ENCODE measurements around the gene PREP.
A peak's percentile ranks its signal among the peaks of the same experiment; 100 is the strongest.

PREP gene

GRCh38 chr6:105258816-105259215, 144.1 kb downstream of the PREP start:
- no peak overlapping the region for H3K4me3 ChIP-seq (ENCODE audit: low read depth, low read length)
- no peaks in the 10 kb centered on the region for H3K36me3 ChIP-seq (ENCODE audit: control insufficient read depth in 2 of 2, insufficient read depth in 1 of 2, low read length in 2 of 2)
- CTCF ChIA-PET: no interaction called here
- peaks cover 19% of the 10 kb centered on the region for H3K4me1 ChIP-seq (ENCODE audit: control insufficient read depth, insufficient read depth, low read length)
- TF ChIP-seq ZNF16 (tag by site-specific recombination; IDR thresholded peaks at IDR 0.05; ENCODE audit: low read depth) (no peak), ZSCAN18 (tag by site-specific recombination; IDR thresholded peaks at IDR 0.05) (no peak), SETDB1 (IDR thresholded peaks at IDR 0.05; ENCODE audit: insufficient read length, low read length) (no peak), GLI4 (tag by site-specific recombination; IDR thresholded peaks at IDR 0.05) (no peak), ZNF837 (tag by site-specific recombination; IDR thresholded peaks at IDR 0.05) (no peak), SP2 (tag by site-specific recombination; IDR thresholded peaks at IDR 0.05) (no peak), ZNF155 (tag by site-specific recombination; IDR thresholded peaks at IDR 0.05) (no peak), ZNF280C (tag by site-specific recombination; IDR thresholded peaks at IDR 0.05) (no peak), BCL11A (tag by site-specific recombination; IDR thresholded peaks at IDR 0.05; ENCODE audit: low read depth) (no peak), ZNF239 (tag by site-specific recombination; IDR thresholded peaks at IDR 0.05) (no peak), ZNF704 (tag by site-specific recombination; IDR thresholded peaks at IDR 0.05) (no peak), ZNF394 (tag by site-specific recombination; IDR thresholded peaks at IDR 0.05; ENCODE audit: borderline replicate concordance) (no peak), ZNF121 (tag by site-specific recombination; IDR thresholded peaks at IDR 0.05) (no peak), MEIS1 (CRISPR knock-in tag; IDR thresholded peaks at IDR 0.05; ENCODE audit: borderline replicate concordance) (no peak), MZF1 (tag by site-specific recombination; IDR thresholded peaks at IDR 0.05; ENCODE audit: borderline replicate concordance) (no peak), ZNF621 (tag by site-specific recombination; IDR thresholded peaks at IDR 0.05) (no peak)
- no peaks in the 10 kb centered on the region for H3K9me3 ChIP-seq (ENCODE audit: control insufficient read depth, insufficient read depth, low read depth, low read length)
- H3K27ac ChIP-seq (ENCODE audit: extremely low read depth, low read depth, low read length): no peak overlapping the region
- POLR2A ChIA-PET: no interaction called here

- peaks cover 19% of the 10 kb centered on the region for H3K4me1 ChIP-seq (ENCODE audit: control insufficient read depth, insufficient read depth, low read length)
- no peaks in the 10 kb centered on the region for H3K9me3 ChIP-seq (ENCODE audit: control insufficient read depth, insufficient read depth, low read depth, low read length)
- H3K27ac ChIP-seq (ENCODE audit: extremely low read depth, low read depth, low read length): no peak overlapping the region
- ChIA-PET CTCF (no interaction called here), POLR2A (no interaction called here)
- TF ChIP-seq ZNF549 (tag by site-specific recombination; IDR thresholded peaks at IDR 0.05): peak; percentile 11; the same call in 1 of the 2 replicates
- no peak for TF ChIP-seq ZNF16 (tag by site-specific recombination; IDR thresholded peaks at IDR 0.05; ENCODE audit: low read depth)
- no peaks in the 10 kb centered on the region for H3K36me3 ChIP-seq (ENCODE audit: control insufficient read depth in 2 of 2, insufficient read depth in 1 of 2, low read length in 2 of 2)
- H3K4me3 ChIP-seq (ENCODE audit: low read depth, low read length): no peak overlapping the region
Observed at GRCh38 chr6:105257340-105257739, 145.5 kb downstream of the PREP start.

GRCh38 chr6:105256619-105257018, 146.3 kb downstream of the PREP start:
- Histone ChIP-seq H3K4me1 (ENCODE audit: control insufficient read depth, insufficient read depth, low read length) (peaks cover 19% of the 10 kb centered on the region), H3K27ac (ENCODE audit: extremely low read depth, low read depth, low read length) (no peak overlapping the region), H3K4me3 (ENCODE audit: low read depth, low read length) (no peak overlapping the region), H3K9me3 (ENCODE audit: control insufficient read depth, insufficient read depth, low read depth, low read length) (no peaks in the 10 kb centered on the region), H3K36me3 (ENCODE audit: control insufficient read depth in 2 of 2, insufficient read depth in 1 of 2, low read length in 2 of 2) (no peaks in the 10 kb centered on the region)
- ChIA-PET CTCF (no interaction called here), POLR2A (no interaction called here)
- TF ChIP-seq ZNF48 (tag by site-specific recombination; IDR thresholded peaks at IDR 0.05): no peak
- TF ChIP-seq ZNF776 (tag by site-specific recombination; IDR thresholded peaks at IDR 0.05; ENCODE audit: borderline replicate concordance): no peak
- TF ChIP-seq ZNF555 (tag by site-specific recombination; conservative IDR thresholded peaks at IDR 0.05): no peak
- no peak for TF ChIP-seq ZFP3 (tag by site-specific recombination; IDR thresholded peaks at IDR 0.05; ENCODE audit: low read depth)
- no peak for TF ChIP-seq ZNF169 (tag by site-specific recombination; IDR thresholded peaks at IDR 0.05)
- no peak for TF ChIP-seq SP3 (tag by site-specific recombination; IDR thresholded peaks at IDR 0.05)
- no peak for TF ChIP-seq ZSCAN4 (tag by site-specific recombination; IDR thresholded peaks at IDR 0.05)
- no peak for TF ChIP-seq INSM2 (tag by site-specific recombination; IDR thresholded peaks at IDR 0.05)
- no peak for TF ChIP-seq ZNF473 (tag by site-specific recombination; IDR thresholded peaks at IDR 0.05)
- no peak for TF ChIP-seq ZFP69B (tag by site-specific recombination; IDR thresholded peaks at IDR 0.05)
